Upper lobe of left lung (tissue), 4 donors: ENCODE results near the gene IL6ST.
"Not testable (repeated sequence)": the region's sequence is repeated elsewhere in the genome, so short reads cannot be mapped to it uniquely, and the experiment has no call there.

Source experiments
- EP300 ChIP-seq, 4 donors: sonication (generic); formaldehyde crosslinking; IDR thresholded peaks; one replicate each; pipeline ENCODE4 v1.5.1; 2017; ENCODE audit warnings: antibody characterized with exemption in 4 of 4, control low read depth in 2 of 4
- POLR2A ChIP-seq, 4 donors: fragments of 450-650 bp; IDR thresholded peaks; one replicate each; pipeline ENCODE4 v1.5.1; 2016 to 2017; ENCODE audit warnings: antibody characterized with exemption in 4 of 4, mild to moderate bottlenecking in 2 of 4
- POLR2AphosphoS5 ChIP-seq, 2 donors: sonication (generic); formaldehyde crosslinking; IDR thresholded peaks; one replicate each; pipeline ENCODE4 v1.5.1; 2017; ENCODE audit warnings: antibody characterized with exemption in 2 of 2
- TF ChIP-seq, protein P1 (sequence below), 6 experiments: fragments of 450-650 bp in 4 of 6; fragments of 200-600 bp in 2 of 6; sonication (generic) in 2 of 6; IDR thresholded peaks; one replicate each; pipeline ENCODE4 v1.5.1; 2016 to 2019; ENCODE audit warnings: antibody characterized with exemption in 6 of 6

DNA sequence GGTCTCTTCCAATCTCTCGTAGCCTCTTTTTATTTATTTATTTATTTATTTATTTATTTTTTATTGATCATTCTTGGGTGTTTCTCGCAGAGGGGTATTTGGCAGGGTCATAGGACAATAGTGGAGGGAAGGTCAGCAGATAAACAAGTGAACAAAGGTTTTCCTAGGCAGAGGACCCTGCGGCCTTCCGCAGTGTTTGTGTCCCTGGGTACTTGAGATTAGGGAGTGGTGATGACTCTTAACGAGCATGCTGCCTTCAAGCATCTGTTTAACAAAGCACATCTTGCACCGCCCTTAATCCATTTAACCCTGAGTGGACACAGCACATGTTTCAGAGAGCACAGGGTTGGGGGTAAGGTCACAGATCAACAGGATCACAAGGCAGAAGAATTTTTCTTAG, 43.4 kb upstream of the IL6ST start:
- TF ChIP-seq, protein P1, sequence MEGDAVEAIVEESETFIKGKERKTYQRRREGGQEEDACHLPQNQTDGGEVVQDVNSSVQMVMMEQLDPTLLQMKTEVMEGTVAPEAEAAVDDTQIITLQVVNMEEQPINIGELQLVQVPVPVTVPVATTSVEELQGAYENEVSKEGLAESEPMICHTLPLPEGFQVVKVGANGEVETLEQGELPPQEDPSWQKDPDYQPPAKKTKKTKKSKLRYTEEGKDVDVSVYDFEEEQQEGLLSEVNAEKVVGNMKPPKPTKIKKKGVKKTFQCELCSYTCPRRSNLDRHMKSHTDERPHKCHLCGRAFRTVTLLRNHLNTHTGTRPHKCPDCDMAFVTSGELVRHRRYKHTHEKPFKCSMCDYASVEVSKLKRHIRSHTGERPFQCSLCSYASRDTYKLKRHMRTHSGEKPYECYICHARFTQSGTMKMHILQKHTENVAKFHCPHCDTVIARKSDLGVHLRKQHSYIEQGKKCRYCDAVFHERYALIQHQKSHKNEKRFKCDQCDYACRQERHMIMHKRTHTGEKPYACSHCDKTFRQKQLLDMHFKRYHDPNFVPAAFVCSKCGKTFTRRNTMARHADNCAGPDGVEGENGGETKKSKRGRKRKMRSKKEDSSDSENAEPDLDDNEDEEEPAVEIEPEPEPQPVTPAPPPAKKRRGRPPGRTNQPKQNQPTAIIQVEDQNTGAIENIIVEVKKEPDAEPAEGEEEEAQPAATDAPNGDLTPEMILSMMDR (IDR thresholded peaks at IDR 0.05) = not testable (repeated sequence)
- TF ChIP-seq POLR2AphosphoS5, EP300, POLR2A (IDR thresholded peaks at IDR 0.05): not testable (repeated sequence)
